Peyer's patch (tissue), 4 donors: ENCODE results near the gene GPSM1.

Experiments used
- POLR2A ChIP-seq, 2 donors: fragments of 450-650 bp; IDR thresholded peaks; one replicate each; pipeline ENCODE4 v1.5.1; 2017; ENCODE audit warnings: antibody characterized with exemption in 2 of 2, mild to moderate bottlenecking in 2 of 2, moderate library complexity in 2 of 2
- TF ChIP-seq, protein P1 (sequence below), 6 experiments: fragments of 450-650 bp in 4 of 6; fragments of 200-600 bp in 2 of 6; sonication (generic) in 1 of 6; IDR thresholded peaks; one replicate each; pipeline ENCODE4 v1.5.1; 2017 to 2019; ENCODE audit warnings: antibody characterized with exemption in 6 of 6, mild to moderate bottlenecking in 3 of 6, moderate library complexity in 1 of 6

DNA sequence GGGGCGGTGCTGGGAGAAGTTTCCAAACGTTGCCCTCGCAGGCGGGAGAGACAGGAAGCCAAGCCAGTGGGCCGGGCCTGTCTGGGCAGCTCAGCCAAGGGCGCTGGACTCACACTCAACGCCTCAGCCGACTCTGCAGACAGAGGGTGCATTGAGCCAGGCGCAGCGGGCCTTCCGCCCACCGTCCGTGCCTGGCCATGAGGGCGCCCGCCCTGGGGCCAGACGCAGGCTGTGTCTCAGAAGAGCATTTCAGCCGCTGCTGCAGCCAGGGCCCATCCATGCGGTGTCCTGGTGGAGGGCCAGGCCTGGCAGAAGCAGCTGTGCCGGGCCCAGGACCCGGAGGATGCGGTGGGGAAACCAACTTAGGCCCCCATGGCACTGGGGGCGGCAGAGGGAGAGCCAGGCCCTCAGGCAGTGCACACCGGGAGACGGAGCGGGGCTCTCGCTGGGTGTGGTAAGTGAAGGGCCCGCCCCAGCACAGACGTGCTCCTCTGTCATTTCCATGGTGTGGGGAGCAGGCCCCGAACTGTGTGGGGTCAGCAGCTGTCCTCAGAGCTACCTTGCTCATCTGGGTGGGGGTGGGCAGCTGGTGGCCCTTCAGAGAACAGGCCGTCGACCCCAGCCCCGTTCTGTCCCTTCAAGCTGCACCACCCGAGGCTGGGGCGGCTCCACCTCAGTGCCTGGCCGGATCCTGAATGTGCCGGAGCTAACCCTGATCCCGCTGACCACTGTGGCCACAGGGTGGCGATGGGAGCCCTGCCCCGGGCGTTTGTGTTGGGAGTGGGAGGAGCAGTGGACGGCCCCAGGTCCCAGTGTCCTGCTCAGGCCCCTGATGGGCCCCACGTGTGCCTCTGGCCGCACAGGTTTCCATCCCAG lies 18.2 kb downstream of the GPSM1 start:
- TF ChIP-seq, protein P1, sequence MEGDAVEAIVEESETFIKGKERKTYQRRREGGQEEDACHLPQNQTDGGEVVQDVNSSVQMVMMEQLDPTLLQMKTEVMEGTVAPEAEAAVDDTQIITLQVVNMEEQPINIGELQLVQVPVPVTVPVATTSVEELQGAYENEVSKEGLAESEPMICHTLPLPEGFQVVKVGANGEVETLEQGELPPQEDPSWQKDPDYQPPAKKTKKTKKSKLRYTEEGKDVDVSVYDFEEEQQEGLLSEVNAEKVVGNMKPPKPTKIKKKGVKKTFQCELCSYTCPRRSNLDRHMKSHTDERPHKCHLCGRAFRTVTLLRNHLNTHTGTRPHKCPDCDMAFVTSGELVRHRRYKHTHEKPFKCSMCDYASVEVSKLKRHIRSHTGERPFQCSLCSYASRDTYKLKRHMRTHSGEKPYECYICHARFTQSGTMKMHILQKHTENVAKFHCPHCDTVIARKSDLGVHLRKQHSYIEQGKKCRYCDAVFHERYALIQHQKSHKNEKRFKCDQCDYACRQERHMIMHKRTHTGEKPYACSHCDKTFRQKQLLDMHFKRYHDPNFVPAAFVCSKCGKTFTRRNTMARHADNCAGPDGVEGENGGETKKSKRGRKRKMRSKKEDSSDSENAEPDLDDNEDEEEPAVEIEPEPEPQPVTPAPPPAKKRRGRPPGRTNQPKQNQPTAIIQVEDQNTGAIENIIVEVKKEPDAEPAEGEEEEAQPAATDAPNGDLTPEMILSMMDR (IDR thresholded peaks at IDR 0.05), result peak in 3 of 6 experiments; percentile 33 to 41 (median 36)
- no peak for TF ChIP-seq POLR2A (IDR thresholded peaks at IDR 0.05)
